Bronchial epithelial cell (primary cell): ENCODE measurements around the gene HSD11B1. TPM values are rescaled to one million over a fixed set of nuclear protein-coding genes. Genes with fewer than 3 reads are reported as not detected.

Experiments used
- DNase-seq: peaks from one replicate; pipeline ENCODE4 v3.0.0-alpha.2; 2010; ENCODE audit warnings: low read depth
- FAIRE-seq: peaks from 2 replicates; lab custom pipeline; 2011; peaks lifted over from hg19 to GRCh38; lab: Jason Lieb, UNC
- H3K27me3 ChIP-seq: 2 replicates; pipeline ENCODE4 v1.5.1; 2011; ENCODE audit warnings: low read length; ENCODE audit not compliant: control insufficient read depth, insufficient read depth
- H3K36me3 ChIP-seq: 2 replicates; pipeline ENCODE4 v1.5.1; 2011; ENCODE audit warnings: low read length; ENCODE audit not compliant: control insufficient read depth, insufficient read depth
- H3K4me3 ChIP-seq: 2 replicates; pipeline ENCODE4 v1.5.1; 2011; ENCODE audit warnings: mild to moderate bottlenecking, low read depth, low read length, control low read depth
- CTCF ChIP-seq: IDR thresholded peaks from 2 replicates; pipeline ENCODE4 v1.5.1; 2011; ENCODE audit warnings: mild to moderate bottlenecking, moderate library complexity, low read length, control low read depth, inconsistent platforms; ENCODE audit not compliant: insufficient read depth, severe bottlenecking
- total RNA-seq: library from RNA; depleted of rRNA; stranded (reverse); fragments of >200 nt; gene quantifications from 2 replicates; pipeline ENCODE4 v1.2.1, GENCODE V29; 2014

The HSD11B1 gene
- total RNA-seq, 1 donor from 2014 or later, result 10.5 TPM

- no peak for TF ChIP-seq CTCF
- H3K27me3 ChIP-seq, result no peaks in the 10 kb centered on the region
- no peak overlapping the region for H3K4me3 ChIP-seq
- peak; percentile 90 for DNase-seq
- FAIRE-seq, result no peak
- H3K36me3 ChIP-seq, result no peaks in the 10 kb centered on the region
Measured at GRCh38 chr1:209672705-209673630, 31.7 kb upstream of the HSD11B1 start.

DNA sequence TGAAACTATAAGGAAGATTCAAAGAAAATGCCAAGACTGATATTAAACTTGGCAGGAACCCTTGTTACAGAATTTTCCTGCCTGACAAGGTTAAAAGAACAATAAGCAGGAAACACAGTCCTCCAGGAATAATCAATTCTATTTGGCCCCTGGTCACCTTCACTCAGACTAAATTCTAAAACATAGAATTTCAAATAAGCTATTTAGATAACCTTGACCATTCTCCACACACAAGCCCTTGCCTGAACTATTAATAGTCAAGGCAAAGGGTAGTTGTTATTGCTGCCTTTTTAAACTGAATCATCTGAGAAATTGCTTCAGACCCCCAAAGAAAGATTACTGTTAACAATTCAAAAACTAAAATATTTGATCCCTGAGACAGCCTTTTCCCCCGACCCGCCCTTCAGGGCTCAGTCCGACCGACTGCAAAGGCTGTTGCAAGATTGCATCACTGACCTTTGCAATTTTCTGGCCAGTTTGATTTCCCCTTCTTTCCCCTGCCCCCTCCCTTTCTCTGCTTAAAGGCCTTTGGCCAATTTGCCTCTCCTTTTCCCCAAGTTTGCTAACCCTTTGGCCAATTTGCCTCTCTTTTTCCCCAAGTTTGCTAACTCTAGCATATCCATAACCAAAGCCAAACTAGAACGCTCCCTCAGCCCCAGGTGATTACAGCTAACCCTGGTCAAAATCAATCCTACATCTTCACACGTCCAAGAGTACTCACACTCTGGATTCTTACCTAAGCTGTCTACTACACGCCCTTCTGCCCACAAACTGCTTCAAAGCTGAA is 30.8 kb upstream of the HSD11B1 start:
- H3K4me3 ChIP-seq, result no peak overlapping the region
- no peak for DNase-seq
- FAIRE-seq, result no peak
- no peaks in the 10 kb centered on the region for H3K36me3 ChIP-seq
- no peak for TF ChIP-seq CTCF
- H3K27me3 ChIP-seq, result no peaks in the 10 kb centered on the region

- Histone ChIP-seq H3K36me3 (no peaks in the 10 kb centered on the region), H3K27me3 (no peaks in the 10 kb centered on the region), H3K4me3 (peak within 1 kb of the TSS; percentile 45)
- no peak for FAIRE-seq
- TF ChIP-seq CTCF, result no peak
- DNase-seq, result no peak
Measured at GRCh38 chr1:209674957-209675564, 29.6 kb upstream of the HSD11B1 start, which contains the start of gene G0S2. G0S2 (plus strand) TSS chr1:209675412; CDS start chr1:209675685, 273 bp downstream.

DNA sequence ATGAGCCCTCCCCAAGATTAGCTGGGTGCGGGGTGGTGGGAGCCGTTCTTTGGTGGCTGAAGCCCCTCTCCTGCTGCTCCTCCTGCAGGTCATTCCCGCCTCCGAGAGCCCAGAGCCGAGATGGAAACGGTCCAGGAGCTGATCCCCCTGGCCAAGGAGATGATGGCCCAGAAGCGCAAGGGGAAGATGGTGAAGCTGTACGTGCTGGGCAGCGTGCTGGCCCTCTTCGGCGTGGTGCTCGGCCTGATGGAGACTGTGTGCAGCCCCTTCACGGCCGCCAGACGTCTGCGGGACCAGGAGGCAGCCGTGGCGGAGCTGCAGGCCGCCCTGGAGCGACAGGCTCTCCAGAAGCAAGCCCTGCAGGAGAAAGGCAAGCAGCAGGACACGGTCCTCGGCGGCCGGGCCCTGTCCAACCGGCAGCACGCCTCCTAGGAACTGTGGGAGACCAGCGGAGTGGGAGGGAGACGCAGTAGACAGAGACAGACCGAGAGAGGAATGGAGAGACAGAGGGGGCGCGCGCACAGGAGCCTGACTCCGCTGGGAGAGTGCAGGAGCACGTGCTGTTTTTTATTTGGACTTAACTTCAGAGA is 29.0 kb upstream of the HSD11B1 start:
- Histone ChIP-seq H3K27me3 (no peaks in the 10 kb centered on the region), H3K4me3 (peak overlapping the region; percentile 45), H3K36me3 (no peaks in the 10 kb centered on the region)
- no peak for FAIRE-seq
- peak; percentile 11 for TF ChIP-seq CTCF
- no peak for DNase-seq

DNA sequence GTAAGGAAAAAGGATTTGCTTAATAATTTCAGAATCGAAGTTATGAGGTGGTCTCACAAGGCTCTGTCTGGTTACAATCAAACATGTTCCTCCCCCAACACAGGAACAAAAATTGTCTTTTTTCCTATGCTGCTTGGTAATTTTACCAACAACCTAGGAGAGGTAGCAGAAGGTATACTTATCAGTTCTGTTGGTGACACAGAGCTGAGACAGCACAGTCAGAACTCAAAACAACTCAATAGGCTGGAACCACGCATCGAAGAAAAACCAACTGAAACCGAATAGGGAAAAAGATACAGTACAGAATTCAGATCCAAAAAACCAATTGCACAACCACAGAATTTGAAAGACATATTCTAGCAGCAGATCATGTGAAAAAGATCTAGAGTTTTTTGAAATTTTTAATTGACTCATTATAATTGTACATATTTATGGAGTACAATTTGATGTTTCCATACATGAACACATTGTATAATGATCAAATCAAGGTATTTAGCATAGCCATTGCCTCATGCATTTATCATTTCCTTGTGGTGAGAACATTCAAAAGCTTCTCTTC is 25.6 kb upstream of the HSD11B1 start:
- DNase-seq, result no peak
- Histone ChIP-seq H3K36me3 (no peaks in the 10 kb centered on the region), H3K4me3 (no peak overlapping the region), H3K27me3 (no peaks in the 10 kb centered on the region)
- no peak for FAIRE-seq
- TF ChIP-seq CTCF, result no peak
